ENCODE measurements around the gene ANP32E. TPM values are rescaled to one million over a fixed set of nuclear protein-coding genes. Genes with fewer than 3 reads are reported as not detected.
"Not testable (repeated sequence)": the region's sequence is repeated elsewhere in the genome, so short reads cannot be mapped to it uniquely, and the experiment has no call there.

The ANP32E gene
- total RNA-seq, 3 donors from 2014 or later = 16.5 to 21.6 (median 18.6) TPM

DNA sequence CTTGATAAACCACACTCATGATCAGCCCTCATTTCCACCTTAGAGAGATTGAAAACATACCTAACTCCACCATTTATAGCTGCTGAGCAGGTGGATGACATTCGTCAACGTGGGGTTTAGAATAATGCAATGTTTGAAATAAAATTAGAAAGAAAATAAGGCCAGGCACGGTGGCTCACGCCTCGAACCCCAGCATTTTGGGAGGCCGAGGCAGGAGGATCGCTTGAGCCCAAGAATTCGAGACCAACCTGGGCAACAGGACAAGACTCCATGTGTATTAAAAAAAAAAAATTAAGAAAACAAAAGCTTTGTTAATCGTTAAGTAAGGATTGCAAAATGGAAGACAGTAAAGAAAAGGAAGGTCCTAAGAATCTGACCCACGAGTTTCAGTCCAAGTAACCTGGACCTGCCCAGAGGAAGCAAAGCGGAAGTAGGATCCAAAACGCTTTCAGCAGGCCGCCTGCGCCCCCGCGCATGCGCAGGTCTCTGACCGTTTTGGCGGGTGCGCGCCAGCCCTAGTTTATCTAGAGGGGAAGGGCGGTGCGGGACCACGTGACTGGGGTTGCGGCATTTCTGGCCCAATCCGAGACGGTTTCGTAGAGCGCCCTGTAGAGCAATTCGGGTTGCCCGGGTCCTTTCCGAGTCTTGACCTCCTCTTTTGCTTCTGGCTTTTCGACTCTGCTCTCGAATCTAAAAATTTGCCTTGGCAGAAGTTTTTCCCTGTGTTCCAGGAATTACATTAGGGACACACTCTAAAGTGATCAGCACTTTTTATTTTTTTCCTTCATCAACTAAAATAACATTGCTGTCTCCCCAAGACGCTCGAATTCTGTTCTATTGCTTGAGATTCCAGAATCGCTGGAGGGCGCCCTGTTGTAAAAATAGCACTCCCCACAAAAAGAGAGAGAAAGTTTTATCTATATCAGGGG is 22.5 kb downstream of the ANP32E start:
- Histone ChIP-seq H3K4me1 (no peaks in the 10 kb centered on the region), H3K4me3 (peak overlapping the region; percentile 36 to 65 (median 52)), H3K9me3 (no peaks in the 10 kb centered on the region), H3K27me3 (no peaks in the 10 kb centered on the region), H3K36me3 (no peaks in the 10 kb centered on the region), H3K27ac (peak overlapping the region; percentile 71 to 74)
- intact Hi-C loops (cut with DNase I; ENCODE audit: low total_unique reads) = no loop called here
- TF ChIP-seq POLR2AphosphoS5 (IDR thresholded peaks at IDR 0.05) (peak; percentile 50 to 66 (median 55)), POLR2A (IDR thresholded peaks at IDR 0.05) (no peak)
- peak; percentile 90 to 92 for DNase-seq (ENCODE audit: low spot score in 2 of 2)

DNA sequence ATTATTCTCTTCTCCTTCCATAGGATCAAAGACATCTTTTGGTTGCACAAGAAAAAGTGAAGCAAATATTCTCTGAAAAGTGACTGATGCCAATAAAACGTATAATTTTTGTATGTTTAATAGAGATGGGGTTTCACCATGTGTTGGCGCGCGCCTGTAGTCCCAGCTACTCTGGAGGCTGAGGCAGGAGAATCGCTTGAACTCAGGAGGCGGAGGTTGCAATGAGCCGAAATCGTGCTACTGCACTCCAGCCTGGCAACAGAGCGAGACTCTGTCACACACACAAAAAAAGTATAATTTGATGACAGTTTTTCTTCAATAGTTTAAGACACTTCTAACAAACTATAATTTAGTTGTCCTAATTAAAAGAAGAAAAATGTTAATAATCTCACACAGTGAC is 23.8 kb downstream of the ANP32E start:
- DNase-seq (ENCODE audit: low spot score in 2 of 2) = no peak
- Histone ChIP-seq H3K4me1 (no peaks in the 10 kb centered on the region), H3K36me3 (no peaks in the 10 kb centered on the region), H3K9me3 (no peaks in the 10 kb centered on the region), H3K4me3 (no peak overlapping the region), H3K27me3 (no peaks in the 10 kb centered on the region), H3K27ac (no peak overlapping the region)
- TF ChIP-seq POLR2A (IDR thresholded peaks at IDR 0.05) = no peak
- TF ChIP-seq POLR2AphosphoS5 (IDR thresholded peaks at IDR 0.05) = no peak
- TF ChIP-seq, protein P1, sequence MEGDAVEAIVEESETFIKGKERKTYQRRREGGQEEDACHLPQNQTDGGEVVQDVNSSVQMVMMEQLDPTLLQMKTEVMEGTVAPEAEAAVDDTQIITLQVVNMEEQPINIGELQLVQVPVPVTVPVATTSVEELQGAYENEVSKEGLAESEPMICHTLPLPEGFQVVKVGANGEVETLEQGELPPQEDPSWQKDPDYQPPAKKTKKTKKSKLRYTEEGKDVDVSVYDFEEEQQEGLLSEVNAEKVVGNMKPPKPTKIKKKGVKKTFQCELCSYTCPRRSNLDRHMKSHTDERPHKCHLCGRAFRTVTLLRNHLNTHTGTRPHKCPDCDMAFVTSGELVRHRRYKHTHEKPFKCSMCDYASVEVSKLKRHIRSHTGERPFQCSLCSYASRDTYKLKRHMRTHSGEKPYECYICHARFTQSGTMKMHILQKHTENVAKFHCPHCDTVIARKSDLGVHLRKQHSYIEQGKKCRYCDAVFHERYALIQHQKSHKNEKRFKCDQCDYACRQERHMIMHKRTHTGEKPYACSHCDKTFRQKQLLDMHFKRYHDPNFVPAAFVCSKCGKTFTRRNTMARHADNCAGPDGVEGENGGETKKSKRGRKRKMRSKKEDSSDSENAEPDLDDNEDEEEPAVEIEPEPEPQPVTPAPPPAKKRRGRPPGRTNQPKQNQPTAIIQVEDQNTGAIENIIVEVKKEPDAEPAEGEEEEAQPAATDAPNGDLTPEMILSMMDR (IDR thresholded peaks at IDR 0.05) = no peak
- intact Hi-C loops (cut with DNase I; ENCODE audit: low total_unique reads) = no loop called here

- no peaks in the 10 kb centered on the region for H3K9me3 ChIP-seq
Measured at GRCh38 chr1:150210706-150211105, 25.2 kb downstream of the ANP32E start.

GRCh38 chr1:150210091-150210490 is 25.8 kb downstream of the ANP32E start:
- no peaks in the 10 kb centered on the region for H3K4me1 ChIP-seq
- no peak for DNase-seq (ENCODE audit: low spot score in 2 of 2)
- intact Hi-C loops (cut with DNase I; ENCODE audit: low total_unique reads) = no loop called here
- no peaks in the 10 kb centered on the region for H3K27me3 ChIP-seq
- H3K9me3 ChIP-seq = no peaks in the 10 kb centered on the region
- H3K27ac ChIP-seq = no peak overlapping the region
- no peak overlapping the region for H3K4me3 ChIP-seq
- H3K36me3 ChIP-seq = no peaks in the 10 kb centered on the region
- TF ChIP-seq POLR2AphosphoS5 (IDR thresholded peaks at IDR 0.05) = no peak
- TF ChIP-seq, protein P1 (IDR thresholded peaks at IDR 0.05) = no peak
- TF ChIP-seq POLR2A (IDR thresholded peaks at IDR 0.05) = no peak

More at GRCh38 chr1:150210706-150211105, 25.2 kb downstream of the ANP32E start:
- TF ChIP-seq, protein P1 (IDR thresholded peaks at IDR 0.05) = no peak
- TF ChIP-seq POLR2AphosphoS5 (IDR thresholded peaks at IDR 0.05) (no peak), POLR2A (IDR thresholded peaks at IDR 0.05) (no peak)
- Histone ChIP-seq H3K4me3 (no peak overlapping the region), H3K4me1 (no peaks in the 10 kb centered on the region), H3K27me3 (no peaks in the 10 kb centered on the region), H3K36me3 (no peaks in the 10 kb centered on the region), H3K27ac (no peak overlapping the region)
- intact Hi-C loops (cut with DNase I; ENCODE audit: low total_unique reads) = no loop called here
- no peak for DNase-seq (ENCODE audit: low spot score in 2 of 2)

DNA sequence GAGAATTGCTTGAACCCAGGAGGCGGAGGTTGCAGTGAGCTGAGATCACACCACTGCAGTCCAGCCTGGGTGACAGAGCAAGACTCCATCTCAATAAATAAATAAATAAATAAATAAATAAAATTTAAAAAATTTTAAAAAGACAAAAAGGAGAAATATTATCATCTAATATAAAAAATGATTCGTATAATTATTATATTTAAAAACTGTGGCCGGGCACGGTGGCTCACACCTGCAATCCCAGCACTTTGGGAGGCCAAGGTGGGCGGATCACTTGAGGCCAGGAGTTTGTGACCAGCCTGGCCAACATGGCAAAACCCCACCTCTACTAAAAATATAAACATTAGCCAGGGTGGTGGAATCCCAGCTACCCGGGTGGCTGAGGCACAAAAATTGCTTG is 27.5 kb downstream of the ANP32E start:
- H3K36me3 ChIP-seq; H3K27ac ChIP-seq; H3K9me3 ChIP-seq; H3K4me3 ChIP-seq; intact Hi-C loops (cut with DNase I; ENCODE audit: low total_unique reads); H3K4me1 ChIP-seq; H3K27me3 ChIP-seq; DNase-seq (ENCODE audit: low spot score in 2 of 2): not testable (repeated sequence)

GRCh38 chr1:150207281-150207971 is 28.5 kb downstream of the ANP32E start:
- Histone ChIP-seq H3K36me3 (no peaks in the 10 kb centered on the region), H3K27ac (no peak overlapping the region), H3K4me3 (no peak overlapping the region), H3K27me3 (no peaks in the 10 kb centered on the region), H3K4me1 (no peaks in the 10 kb centered on the region), H3K9me3 (no peaks in the 10 kb centered on the region)
- intact Hi-C loops (cut with DNase I; ENCODE audit: low total_unique reads) = no loop called here
- no peak for DNase-seq (ENCODE audit: low spot score in 2 of 2)
- no peak for TF ChIP-seq POLR2AphosphoS5 (IDR thresholded peaks at IDR 0.05)
- TF ChIP-seq, protein P1 (IDR thresholded peaks at IDR 0.05) = no peak
